GM15510 (cell line): ENCODE data around the gene MED15.

Source experiments
- POLR2A ChIP-seq: IDR thresholded peaks from 3 replicates; pipeline ENCODE4 v1.6.1; 2011; ENCODE audit warnings: borderline replicate concordance; ENCODE audit not compliant: insufficient read length; ENCODE audit errors: extremely low read depth

The MED15 gene

DNA sequence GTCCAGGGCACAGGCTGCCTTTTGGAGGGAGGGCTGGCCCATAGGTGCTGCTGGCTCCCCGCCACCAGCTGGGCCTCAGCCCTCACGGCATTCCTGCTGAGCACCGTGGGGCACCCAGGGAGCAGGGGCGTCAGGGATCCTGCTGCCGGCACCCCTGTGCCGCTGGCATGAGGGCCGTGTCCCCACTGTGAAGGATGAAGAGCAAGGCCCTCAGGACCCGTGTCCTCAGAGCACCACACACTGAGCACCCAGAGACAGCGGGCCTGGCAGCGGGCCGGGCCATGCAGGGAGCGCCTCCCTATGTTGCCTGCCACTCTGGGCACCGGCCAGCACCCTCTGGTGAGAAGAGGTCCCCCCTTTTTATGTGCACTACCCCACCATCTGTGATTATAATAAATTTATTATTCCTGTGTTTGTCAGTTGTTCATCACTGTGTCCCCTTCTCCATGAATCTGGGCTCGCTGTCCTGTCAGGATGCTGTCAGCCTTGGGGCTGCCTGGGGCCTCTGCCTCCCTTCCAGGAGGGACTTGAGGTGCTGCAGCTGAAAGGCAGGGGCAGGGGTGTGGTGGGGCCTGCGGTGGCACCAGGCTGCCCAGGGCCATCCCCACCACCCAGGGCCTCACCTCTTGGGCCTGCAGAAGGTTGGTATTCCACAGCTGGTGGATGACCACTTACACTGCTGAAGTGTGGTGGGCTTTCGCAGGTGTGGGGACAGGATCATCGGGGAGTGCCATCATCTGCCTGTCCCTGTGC, 80.0 kb downstream of the MED15 start:
- TF ChIP-seq POLR2A, result no peak

DNA sequence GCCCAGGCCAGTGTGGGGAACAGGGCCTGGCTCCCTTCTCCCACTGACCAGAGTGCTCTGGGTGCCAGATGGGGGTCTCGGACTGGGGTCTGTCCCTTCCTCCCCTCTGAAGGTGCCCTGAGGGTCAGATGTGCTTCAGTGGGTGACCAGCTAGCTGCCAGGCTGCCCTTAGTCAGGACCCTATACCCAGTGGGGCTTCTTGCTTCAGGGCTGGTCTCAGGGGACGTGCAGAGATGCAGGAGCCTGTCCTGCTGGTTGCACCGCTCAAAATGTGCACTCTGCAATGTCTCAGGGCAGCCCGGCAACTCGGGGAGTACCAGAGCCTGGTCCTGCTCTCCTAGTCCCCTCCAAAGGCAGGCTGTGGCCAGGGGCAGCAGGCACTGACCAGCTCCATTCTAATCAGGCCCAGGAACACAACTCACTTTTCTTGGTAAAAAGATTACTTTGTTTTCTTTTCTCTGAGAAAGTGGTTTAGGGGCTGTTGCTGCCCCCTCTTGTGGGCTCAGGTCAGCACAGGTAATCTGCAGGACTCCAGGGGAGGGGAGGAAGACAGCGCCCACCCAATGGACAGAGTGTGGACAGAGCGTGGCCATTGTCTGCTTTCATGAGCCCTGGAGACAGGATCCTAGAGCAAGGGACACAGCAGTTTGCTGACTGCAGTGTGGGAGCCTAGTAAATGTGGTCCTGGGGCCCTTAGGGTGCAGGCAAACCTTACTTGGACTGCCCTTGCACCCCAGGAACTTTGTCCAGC, 80.9 kb downstream of the MED15 start:
- no peak for TF ChIP-seq POLR2A

DNA sequence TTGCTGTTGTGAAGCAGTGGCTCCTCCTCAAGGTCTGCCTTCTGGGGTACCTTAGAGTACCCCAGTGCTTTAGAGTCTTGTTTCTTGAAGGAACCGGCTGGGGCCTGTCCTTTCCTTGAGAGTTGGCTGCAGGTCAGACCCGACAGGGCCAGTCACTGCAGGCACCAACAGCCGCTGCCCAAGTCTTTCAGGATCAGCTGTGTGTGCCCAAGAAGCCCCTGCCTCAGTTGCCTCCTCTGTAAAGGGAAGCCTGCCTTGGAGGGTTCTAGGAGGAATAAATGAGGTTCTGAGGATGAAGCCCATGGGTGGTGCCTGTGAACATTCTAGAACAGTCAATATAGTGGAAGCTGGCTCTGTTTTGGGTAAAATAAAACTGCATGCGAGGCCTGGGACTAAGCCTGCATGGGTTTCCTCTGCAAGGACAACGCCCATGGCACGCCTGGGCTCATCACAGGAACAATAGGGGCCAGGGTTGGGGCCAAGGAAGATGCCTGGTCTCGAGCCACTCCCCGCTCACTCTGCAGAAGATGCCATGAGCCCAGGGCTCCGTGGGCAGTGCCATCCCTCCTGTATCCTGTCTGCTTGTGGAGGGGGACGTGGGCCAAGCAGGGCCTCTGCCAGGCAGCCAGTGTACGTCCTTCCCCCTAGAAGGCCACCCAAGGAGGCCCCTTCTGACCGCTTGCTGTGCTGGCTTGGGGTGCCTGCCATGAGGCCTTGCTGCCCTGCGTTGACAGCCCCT, 81.6 kb downstream of the MED15 start:
- no peak for TF ChIP-seq POLR2A

DNA sequence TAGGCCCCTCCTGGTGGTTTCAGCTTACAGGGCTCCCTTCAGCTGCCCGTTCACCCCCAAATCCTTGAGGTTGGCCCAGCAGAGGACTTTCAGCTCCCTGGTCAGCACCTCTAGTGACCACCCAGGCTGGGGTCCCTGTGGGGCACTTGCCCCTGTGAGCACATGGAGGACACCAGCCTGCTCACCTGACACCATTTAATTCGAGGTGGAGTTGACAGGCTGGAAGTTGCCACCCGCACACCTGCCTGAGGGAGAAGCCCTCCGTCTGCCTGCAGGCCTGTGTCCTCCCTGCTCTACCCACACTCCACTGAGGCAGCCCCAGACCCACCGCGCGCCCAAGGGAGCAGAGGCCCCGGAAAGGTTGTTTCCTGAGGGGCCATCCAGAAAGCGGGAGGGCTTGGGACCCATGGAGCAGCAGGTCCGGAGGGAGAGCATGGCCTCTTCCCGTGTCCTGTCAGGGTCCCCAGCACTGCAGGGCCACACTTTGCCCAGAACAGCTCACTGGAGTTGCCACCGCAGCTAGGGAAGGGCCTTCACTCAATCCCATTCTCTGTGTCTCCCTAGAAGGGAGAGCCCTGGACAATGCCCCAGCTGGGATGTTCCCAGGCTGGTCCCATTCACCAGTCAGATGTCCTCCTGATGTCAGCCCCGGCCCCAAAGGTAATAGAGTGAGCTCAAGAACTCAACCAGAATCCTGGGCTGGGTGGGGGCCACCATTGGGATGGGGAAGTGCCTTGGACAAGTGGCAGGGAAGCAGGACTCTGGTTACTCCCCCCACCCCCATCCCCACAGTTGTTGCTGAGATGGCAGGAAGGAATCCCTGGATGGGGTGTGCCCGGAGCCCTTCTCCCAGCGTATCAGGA, 82.4 kb downstream of the MED15 start:
- TF ChIP-seq POLR2A, result no peak

DNA sequence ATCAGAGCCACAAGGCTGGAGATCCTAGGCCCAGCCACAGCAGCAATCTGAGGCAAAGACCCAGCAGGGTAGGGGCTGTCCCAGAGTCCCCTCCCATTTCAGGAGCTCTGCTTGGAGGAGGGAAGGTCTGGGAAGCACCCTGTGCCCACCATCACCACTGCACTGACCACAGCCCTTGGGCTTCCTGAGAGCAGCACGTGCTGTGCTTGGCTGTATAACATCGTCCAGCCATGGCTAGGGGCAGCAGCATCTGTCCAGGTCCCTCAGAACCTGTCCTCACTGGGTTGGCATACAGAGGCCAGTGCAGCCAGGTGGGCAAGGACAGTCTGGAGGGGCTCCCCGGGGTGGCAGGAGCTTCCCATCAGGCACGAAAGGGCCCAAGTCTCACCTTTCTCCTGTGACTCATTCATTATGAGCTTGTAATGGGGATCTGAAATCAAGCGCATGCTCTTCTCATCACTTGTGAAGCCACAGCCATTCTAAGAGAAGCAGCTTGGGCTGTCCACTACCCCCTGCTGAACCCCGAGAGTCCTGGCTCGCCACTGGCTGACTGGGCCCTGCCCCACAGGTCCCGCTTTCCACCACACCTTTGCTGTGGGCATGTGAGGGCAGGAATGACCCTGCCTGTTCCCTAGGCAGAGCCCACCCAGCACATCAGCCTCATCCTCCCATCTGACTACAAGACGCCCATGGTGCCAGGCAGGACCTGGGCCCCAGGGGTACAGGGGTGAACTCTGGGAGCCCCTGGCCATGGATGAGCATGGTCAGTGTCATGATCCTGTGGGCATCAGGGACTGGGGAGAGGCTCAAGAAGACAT, 83.3 kb downstream of the MED15 start:
- no peak for TF ChIP-seq POLR2A

DNA sequence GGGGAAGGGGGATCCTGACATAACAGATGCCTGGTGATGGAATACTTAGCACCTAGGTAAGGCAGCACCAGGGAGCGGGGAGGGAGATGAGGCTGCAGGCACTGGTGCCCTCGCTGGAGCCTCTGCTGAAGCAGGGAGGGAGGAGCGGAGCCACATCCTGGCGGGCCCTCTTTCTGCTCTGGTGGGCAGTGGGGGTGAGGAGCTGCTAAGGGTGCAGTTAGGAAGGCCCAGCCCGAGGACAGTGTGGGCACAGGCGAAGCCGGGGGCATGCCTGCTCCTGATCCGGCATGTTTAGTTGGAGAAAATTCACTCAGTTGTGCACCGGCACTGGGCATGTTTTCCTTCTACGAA, 83.9 kb downstream of the MED15 start:
- no peak for TF ChIP-seq POLR2A

DNA sequence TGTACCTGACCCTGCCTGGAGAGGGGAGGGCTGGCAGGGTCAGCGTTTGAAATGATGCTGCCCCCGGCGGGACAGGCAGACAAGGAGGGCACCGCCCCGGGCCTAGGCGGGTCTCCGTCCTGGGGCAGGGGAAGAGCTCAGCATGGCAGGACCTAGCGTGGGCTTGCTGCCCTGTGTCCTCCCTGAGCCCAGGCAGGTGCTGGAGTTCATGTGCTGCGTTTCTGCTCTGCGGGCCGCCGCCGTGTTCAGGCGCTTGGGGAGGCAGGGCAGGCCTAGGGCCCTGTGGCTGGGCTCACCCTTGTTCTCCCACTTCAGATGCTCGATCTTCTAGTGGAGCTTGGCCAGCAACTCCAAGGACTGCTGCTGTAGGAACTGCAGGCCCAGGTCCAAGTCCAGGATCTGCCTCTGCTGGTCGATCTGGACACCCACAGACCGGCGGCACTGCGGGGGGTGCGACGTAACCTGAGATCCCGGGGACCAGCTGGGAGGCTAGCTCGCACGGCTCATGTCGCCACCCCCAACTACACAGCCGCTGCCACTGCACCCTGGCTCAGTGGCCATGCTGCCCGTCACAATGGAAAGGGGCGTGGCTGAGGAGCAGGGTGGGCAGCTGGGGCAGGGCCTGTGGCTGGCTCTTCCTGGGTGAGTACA, 84.4 kb downstream of the MED15 start:
- TF ChIP-seq POLR2A, result no peak

DNA sequence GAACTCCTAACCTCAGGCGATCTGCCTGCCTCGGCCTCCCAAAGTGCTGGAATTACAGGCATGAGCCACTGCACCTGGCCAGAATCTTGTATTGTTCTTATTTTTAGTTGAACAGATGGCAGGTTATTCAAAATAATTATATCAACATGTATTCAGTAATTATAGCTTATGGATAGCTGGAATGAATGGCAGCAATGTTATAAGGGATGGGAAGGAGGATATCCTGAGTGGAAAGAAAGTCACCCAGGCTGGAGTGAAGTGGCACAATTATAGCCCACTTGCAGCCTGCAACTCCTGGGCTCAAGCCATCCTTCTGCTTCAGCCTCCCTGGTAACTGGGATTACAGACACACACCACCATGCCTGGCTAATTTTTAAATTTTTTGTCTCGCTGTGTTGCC, 88.1 kb downstream of the MED15 start:
- no peak for TF ChIP-seq POLR2A

DNA sequence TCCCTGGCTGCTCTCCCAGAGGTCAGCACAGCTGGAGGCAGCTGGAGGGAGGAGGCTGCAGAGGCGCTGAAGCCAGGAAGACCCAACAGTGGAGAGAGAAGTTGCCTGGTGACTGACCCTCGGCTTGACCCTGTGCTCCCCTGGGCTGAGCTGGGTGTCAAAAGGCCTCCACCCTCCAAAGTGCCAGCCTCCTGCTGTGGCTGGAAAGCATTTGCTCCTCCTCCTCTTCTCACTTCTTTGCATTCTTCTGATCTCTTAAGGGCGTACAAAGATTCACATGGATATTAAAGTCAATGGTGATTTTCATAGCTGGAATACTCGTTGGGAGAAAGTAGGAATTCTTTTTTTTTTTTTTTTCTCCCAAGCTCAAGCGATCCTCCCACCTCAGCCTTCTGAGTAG, 91.7 kb downstream of the MED15 start:
- no peak for TF ChIP-seq POLR2A

DNA sequence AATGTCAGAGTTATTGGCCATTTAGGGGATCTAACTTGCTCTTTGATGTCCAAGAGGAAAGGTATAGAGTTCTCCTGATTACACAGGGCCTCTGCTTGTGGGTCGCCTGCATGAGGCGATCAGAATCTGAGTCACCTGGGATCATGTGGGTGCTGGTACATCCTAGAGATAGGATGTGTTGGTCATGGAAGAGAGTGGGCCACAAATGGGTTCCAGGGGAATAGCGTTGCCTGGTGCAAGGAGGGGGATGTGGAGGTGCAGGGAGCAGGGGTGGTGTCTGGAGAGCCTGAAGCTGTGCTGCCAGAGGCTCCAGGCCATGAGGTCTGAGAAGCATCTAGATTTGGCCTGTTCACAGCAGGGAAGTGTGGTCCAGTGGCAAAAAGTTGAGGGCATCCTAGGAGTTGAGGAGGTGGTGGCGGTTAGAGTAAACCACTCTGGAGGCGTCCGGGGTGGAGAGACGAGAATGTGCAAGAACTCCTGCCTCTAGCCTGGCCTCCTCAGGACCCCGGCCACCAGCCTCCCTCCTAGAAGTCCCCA, 92.8 kb downstream of the MED15 start:
- TF ChIP-seq POLR2A, result no peak

DNA sequence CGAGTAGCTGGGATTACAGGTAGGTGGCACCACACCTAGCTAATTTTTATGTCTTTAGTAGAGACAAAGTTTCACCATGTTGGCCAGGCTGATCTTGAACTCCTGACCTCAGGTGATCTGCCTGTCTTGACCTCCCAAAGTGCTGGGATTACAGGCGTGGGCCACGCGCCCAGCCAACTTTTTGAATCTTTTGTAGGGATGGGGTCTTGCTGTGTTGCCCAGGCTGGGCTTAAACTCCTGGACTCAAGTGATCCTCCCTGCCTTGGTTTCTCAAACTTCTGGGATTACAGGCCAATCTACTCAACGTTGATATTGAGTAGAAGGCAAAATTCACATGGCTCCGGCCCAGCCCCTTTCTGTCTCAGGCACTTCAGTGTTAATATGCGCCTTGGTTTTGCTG, 93.9 kb downstream of the MED15 start:
- TF ChIP-seq POLR2A, result no peak

DNA sequence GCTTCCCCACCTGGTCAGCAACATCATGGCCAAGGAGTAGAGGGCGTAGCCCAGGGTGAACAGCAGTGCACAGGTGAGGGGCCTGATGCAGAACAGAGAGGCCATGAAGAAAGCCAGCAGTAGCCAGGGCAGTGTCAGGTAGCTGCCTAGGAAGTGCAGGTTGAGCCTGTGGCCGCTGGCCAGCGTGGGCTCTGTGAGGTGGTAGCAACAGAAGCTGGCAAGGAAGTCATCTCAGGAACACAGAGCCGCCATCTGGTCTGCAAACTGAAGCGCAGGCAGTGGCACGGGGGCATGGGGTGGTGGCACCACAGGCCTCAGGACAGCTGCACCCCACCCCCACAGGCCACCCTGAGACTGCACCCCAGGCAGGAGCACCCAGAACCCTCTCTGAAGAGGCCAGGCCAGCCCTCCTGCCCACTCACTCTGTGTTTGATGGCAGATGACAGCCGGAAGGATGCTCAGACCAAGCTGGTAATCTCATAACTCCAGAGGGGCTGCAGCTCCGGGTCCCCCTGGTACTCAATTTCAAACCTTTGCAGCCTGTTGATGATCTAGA, 95.3 kb downstream of the MED15 start:
- no peak for TF ChIP-seq POLR2A

DNA sequence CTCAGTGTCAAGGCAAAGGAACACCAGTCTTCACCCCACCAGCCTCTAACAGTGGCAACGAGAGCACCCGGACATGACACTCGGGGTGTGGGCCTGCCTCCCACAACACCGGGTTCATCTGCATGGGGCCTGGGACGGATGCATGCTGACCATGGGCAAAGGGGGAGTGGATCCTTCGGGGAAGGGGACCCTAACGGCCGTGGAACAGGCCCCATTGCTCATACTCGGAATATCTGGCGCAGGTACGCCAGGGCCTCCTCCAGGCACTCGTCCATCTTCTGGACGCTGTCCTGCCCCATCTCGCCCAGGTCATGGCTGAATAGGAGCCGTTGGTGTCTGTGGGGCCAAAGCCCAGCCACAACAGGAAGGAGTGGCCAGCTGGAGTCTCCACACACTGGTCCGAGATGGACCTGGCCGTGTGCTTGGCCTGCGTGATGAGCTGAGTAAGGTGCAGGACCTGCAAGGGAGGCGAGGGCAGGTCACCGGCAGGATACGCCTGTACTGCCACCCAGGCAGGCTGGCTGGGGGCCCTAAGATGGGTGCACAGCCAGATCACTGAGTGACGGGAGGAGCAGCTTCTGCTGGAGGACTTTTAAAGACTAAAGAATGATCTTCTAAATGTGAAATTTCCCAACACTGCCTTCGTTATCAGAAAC, 96.8 kb downstream of the MED15 start:
- no peak for TF ChIP-seq POLR2A

DNA sequence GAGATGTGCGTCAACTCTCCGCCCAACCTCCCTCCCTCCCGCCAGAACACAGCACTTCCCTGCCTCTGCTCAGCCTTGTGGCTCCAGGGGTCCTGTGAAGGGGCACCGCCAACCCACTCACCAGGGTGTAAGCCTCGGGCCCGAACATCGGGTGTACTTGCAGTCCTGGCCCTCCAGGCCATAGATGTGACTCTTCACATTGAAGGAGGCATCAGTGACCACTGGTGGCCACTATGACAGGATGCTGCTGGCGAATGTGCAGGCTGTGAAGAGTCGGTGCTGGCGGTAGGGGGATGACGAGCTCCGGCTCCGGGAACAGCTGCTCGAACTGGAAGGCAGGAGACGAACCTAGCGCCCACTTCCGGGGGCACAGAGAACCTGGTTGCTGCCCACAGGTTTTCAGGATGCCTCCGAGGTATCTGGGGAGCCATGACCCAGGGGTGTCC, 97.4 kb downstream of the MED15 start:
- no peak for TF ChIP-seq POLR2A
